B cell (primary cell): Measurements from ENCODE around the gene VPS54. TPM values are rescaled to one million over a fixed set of nuclear protein-coding genes. Genes with fewer than 3 reads are reported as not detected.

Experiments
- ATAC-seq: fragments of 200-7000 bp; cut with Tn5 transposase; one replicate; pipeline ENCODE4 v1.10.0; 2021; ENCODE audit warnings: low read depth, mild to moderate bottlenecking, moderate number of reproducible peaks, moderate library complexity
- CTCF ChIA-PET: fragments of 350-600 bp; sonication (Branson Sonifier 250); formaldehyde crosslinking; loops from one replicate; lab custom pipeline; 2021; ENCODE audit warnings: antibody characterized with exemption, inconsistent platforms; lab: Charles Lee
- POLR2A ChIA-PET: fragments of 350-600 bp; sonication (Branson Sonifier 250); formaldehyde crosslinking; loops from one replicate; lab custom pipeline; 2021; ENCODE audit warnings: antibody characterized with exemption; lab: Charles Lee
- DNase-seq: peaks from one replicate; pipeline ENCODE4 v3.0.0; 2013
- H2AFZ ChIP-seq: 2 replicates; pipeline ENCODE4 v1.6.1; 2012; ENCODE audit warnings: mild to moderate bottlenecking, low read depth, low read length; ENCODE audit not compliant: insufficient read depth, poor library complexity, severe bottlenecking
- H3K27ac ChIP-seq, 2 donors: 1 replicate in 1 of 2; 2 replicates in 1 of 2; pipeline ENCODE4 v1.5.1; 2012 to 2013; ENCODE audit warnings: low read length in 2 of 2, mild to moderate bottlenecking in 2 of 2, moderate library complexity in 1 of 2
- H3K27me3 ChIP-seq, 4 experiments: fragments of 200-600 bp in 1 of 4; sonication (generic) in 1 of 4; replicated peaks in 1 of 4; 1 replicate in 2 of 4; 2 replicates in 2 of 4; pipeline versions ENCODE4 v1.6.1 to v1.7.0; 2013 to 2016; ENCODE audit warnings: low read length in 3 of 4, mild to moderate bottlenecking in 2 of 4, mixed read lengths in 1 of 4, moderate library complexity in 1 of 4; ENCODE audit not compliant: insufficient read depth in 4 of 4, control insufficient read depth in 3 of 4; ENCODE audit errors: control extremely low read depth in 1 of 4
- H3K36me3 ChIP-seq, 2 experiments: replicated peaks in 1 of 2; 1 replicate in 1 of 2; 2 replicates in 1 of 2; pipeline versions ENCODE4 v1.6.1 to v1.7.1; 2013; ENCODE audit warnings: low read length in 1 of 2; ENCODE audit not compliant: insufficient read depth in 2 of 2, control insufficient read depth in 1 of 2; ENCODE audit errors: control extremely low read depth in 1 of 2, extremely low read depth in 1 of 2
- H3K4me1 ChIP-seq, 2 donors: fragments of 200-600 bp in 1 of 2; sonication (generic) in 1 of 2; 1 replicate in 1 of 2; 2 replicates in 1 of 2; pipeline versions ENCODE4 v1.5.1 to v1.6.1; 2013 to 2017; ENCODE audit warnings: low read length in 2 of 2; ENCODE audit not compliant: control insufficient read depth in 2 of 2, insufficient read depth in 2 of 2
- H3K4me2 ChIP-seq: replicated peaks from 2 replicates; pipeline ENCODE3; 2012; ENCODE audit warnings: mild to moderate bottlenecking, low read depth, low read length; ENCODE audit not compliant: poor library complexity, severe bottlenecking
- H3K4me3 ChIP-seq, 5 experiments: fragments of 200-600 bp in 1 of 5; sonication (generic) in 1 of 5; 1 replicate in 3 of 5; 2 replicates in 2 of 5; pipeline versions ENCODE4 v1.5.1 to v1.7.0; 2011 to 2016; ENCODE audit warnings: low read length in 4 of 5, mild to moderate bottlenecking in 4 of 5, low read depth in 2 of 5, control low read depth in 1 of 5, moderate library complexity in 1 of 5; ENCODE audit not compliant: insufficient read depth in 1 of 5; ENCODE audit errors: control extremely low read depth in 1 of 5, extremely low read depth in 1 of 5
- H3K79me2 ChIP-seq: fragments of 200-600 bp; sonication (generic); one replicate; pipeline ENCODE4 v1.6.0; 2016; ENCODE audit warnings: low read length; ENCODE audit not compliant: control insufficient read depth, insufficient read depth
- H3K9ac ChIP-seq: fragments of 200-600 bp; sonication (generic); 2 replicates; pipeline ENCODE4 v1.6.1; 2017; ENCODE audit warnings: mild to moderate bottlenecking, low read length, moderate library complexity
- H3K9me3 ChIP-seq, 3 donors: one replicate each; pipeline versions ENCODE4 v1.6.1 to v1.7.1; 2013; ENCODE audit warnings: low read length in 2 of 3; ENCODE audit not compliant: control insufficient read depth in 2 of 3, insufficient read depth in 1 of 3; ENCODE audit errors: control extremely low read depth in 1 of 3
- H4K20me1 ChIP-seq: 2 replicates; pipeline ENCODE4 v1.6.0; 2012; ENCODE audit warnings: mild to moderate bottlenecking, low read length; ENCODE audit not compliant: insufficient read depth, control insufficient read depth, poor library complexity, severe bottlenecking
- H3K27ac Mint-ChIP-seq: one replicate; pipeline ENCODE4 v1.8.0; 2021; ENCODE audit warnings: mixed read lengths
- H3K27me3 Mint-ChIP-seq: one replicate; pipeline ENCODE4 v1.8.0; 2021; ENCODE audit warnings: mixed read lengths
- H3K4me1 Mint-ChIP-seq: one replicate; pipeline ENCODE4 v1.8.0; 2021; ENCODE audit warnings: mixed read lengths
- H3K4me3 Mint-ChIP-seq: one replicate; pipeline ENCODE4 v1.8.0; 2021; ENCODE audit warnings: mixed read lengths
- H3K9me3 Mint-ChIP-seq: one replicate; pipeline ENCODE4 v1.8.0; 2022; ENCODE audit warnings: mixed read lengths; ENCODE audit not compliant: insufficient read depth
- CTCF ChIP-seq: fragments of 200-600 bp; IDR thresholded peaks from one replicate; pipeline ENCODE4 v1.8.0; 2022; ENCODE audit warnings: antibody characterized with exemption, mild to moderate bottlenecking
- EZH2 ChIP-seq: IDR thresholded peaks from 2 replicates; pipeline ENCODE4 v1.6.1; 2012; ENCODE audit warnings: borderline replicate concordance, low read depth, mild to moderate bottlenecking, moderate library complexity, low read length; ENCODE audit not compliant: insufficient read depth, poor library complexity, severe bottlenecking
- WGBS: methylation state at CpG from one replicate; pipeline ENCODE4 v1.1.5; 2013; ENCODE audit warnings: missing lambda C conversion rate; ENCODE audit not compliant: insufficient coverage; 5-methylcytosine and 5-hydroxymethylcytosine counted together
- intact Hi-C: fragments of 100-400 bp; cut with micrococcal nuclease; formaldehyde crosslinking; loops from one replicate; pipeline ENCODE4 v1.10.0; 2022
- polyA plus RNA-seq: library from polyadenylated mRNA; depleted of rRNA; stranded (reverse); fragments of >200 nt; gene quantifications from 2 replicates; pipeline ENCODE4 v1.2.3, GENCODE V29; 2012
- total RNA-seq, 2 donors: library from RNA; stranded (reverse); fragments of 120-200 nt in 1 of 2; gene quantifications; 1 replicate in 1 of 2; 2 replicates in 1 of 2; pipeline versions ENCODE4 v1.2.3 to v1.2.4, GENCODE V29; 2013 to 2022

Gene VPS54
- total and polyA plus RNA-seq, 2 donors (not counting 1 experiment from before 2014, with no cell fraction given): 6.2 to 13.2 TPM

GRCh38 chr2:63843791-63844190 is 175.4 kb downstream of the VPS54 start:
- Histone ChIP-seq H3K4me3 (no peak overlapping the region), H3K36me3 (peaks cover 0 to 3% of the 10 kb centered on the region in 2 experiments), H3K27ac (no peak overlapping the region), H4K20me1 (peaks cover 24% of the 10 kb centered on the region), H3K4me1 (peaks cover 19 to 20% of the 10 kb centered on the region in 2 donors), H3K4me2 (no peak overlapping the region), H2AFZ (no peak overlapping the region), H3K9me3 (no peaks in the 10 kb centered on the region), H3K27me3 (no peaks in the 10 kb centered on the region), H3K9ac (no peak overlapping the region), H3K79me2 (peaks cover 80% of the 10 kb centered on the region)
- Mint-ChIP-seq H3K4me3 (no peak overlapping the region), H3K4me1 (peaks cover 64% of the 10 kb centered on the region), H3K27me3 (no peaks in the 10 kb centered on the region), H3K27ac (no peak overlapping the region), H3K9me3 (no peaks in the 10 kb centered on the region)
- intact Hi-C loops: loop anchor here (2.0 to 10.0 kb wide), 5 partner anchors 17 to 1649 kb away; partner anchors contain the start of genes ACTR2, B3GNT2, PELI1 and VPS54
- POLR2A ChIA-PET: no interaction called here
- WGBS: no CpG with 5 or more reads among the region's 2 CpGs
- ATAC-seq (no peak), DNase-seq (no peak)
- TF ChIP-seq CTCF: no peak
- no peak for TF ChIP-seq EZH2
- CTCF ChIA-PET: interaction anchor here (7.6 kb wide), 1 partner anchor 17 kb away, joined by 60 read pairs; no protein-coding TSS in a partner anchor

- Mint-ChIP-seq H3K9me3 (no peaks in the 10 kb centered on the region), H3K27ac (no peak overlapping the region), H3K4me3 (peak overlapping the region; percentile 98), H3K27me3 (no peaks in the 10 kb centered on the region), H3K4me1 (peaks cover 62% of the 10 kb centered on the region)
- Histone ChIP-seq H4K20me1 (peaks cover 24% of the 10 kb centered on the region), H3K9ac (peak overlapping the region; percentile 95), H3K79me2 (peaks cover 73% of the 10 kb centered on the region), H3K36me3 (peaks cover 0 to 3% of the 10 kb centered on the region in 2 experiments), H2AFZ (peak overlapping the region; percentile 95), H3K27ac (no peak overlapping the region), H3K4me2 (peak overlapping the region; percentile 88), H3K4me3 (no peak overlapping the region), H3K27me3 (no peaks in the 10 kb centered on the region), H3K9me3 (no peaks in the 10 kb centered on the region), H3K4me1 (peaks cover 19 to 20% of the 10 kb centered on the region in 2 donors)
- DNase-seq (no peak), ATAC-seq (no peak)
- WGBS: no CpG with 5 or more reads among the region's 8 CpGs
- TF ChIP-seq CTCF (no peak), EZH2 (no peak)
- POLR2A ChIA-PET: no interaction called here
- intact Hi-C loops: loop anchor here (2.0 to 10.0 kb wide), 5 partner anchors 18 to 1648 kb away; partner anchors contain the start of genes ACTR2, B3GNT2, PELI1 and VPS54
- CTCF ChIA-PET: interaction anchor here (1.3 to 7.6 kb wide), 3 partner anchors 18 to 144 kb away, joined by 3 to 60 read pairs (median 6); no protein-coding TSS in a partner anchor
Measured at GRCh38 chr2:63843093-63843492, 176.1 kb downstream of the VPS54 start.
